OCI-LY3 (cell line): Measurements from ENCODE around the gene TEPSIN.

Experiments
- CTCF ChIP-seq: fragments of 200-600, 300-600 bp; sonication (generic); IDR thresholded peaks from 2 replicates; pipeline ENCODE4 v1.5.1; 2014; ENCODE audit warnings: antibody characterized with exemption, low read length, low read depth
- EZH2phosphoT487 ChIP-seq: fragments of 200-600 bp; shearing (Covaris generic); IDR thresholded peaks from 2 replicates; pipeline ENCODE4 v1.6.1; 2018; ENCODE audit warnings: antibody characterized with exemption, mixed run types, low read depth

- TF ChIP-seq CTCF (no peak), EZH2phosphoT487 (no peak)
Measured at GRCh38 chr17:81235822-81236740, 2.8 kb downstream of the TEPSIN start.
